ENCODE data around the gene MS4A5.

Gene MS4A5

DNA sequence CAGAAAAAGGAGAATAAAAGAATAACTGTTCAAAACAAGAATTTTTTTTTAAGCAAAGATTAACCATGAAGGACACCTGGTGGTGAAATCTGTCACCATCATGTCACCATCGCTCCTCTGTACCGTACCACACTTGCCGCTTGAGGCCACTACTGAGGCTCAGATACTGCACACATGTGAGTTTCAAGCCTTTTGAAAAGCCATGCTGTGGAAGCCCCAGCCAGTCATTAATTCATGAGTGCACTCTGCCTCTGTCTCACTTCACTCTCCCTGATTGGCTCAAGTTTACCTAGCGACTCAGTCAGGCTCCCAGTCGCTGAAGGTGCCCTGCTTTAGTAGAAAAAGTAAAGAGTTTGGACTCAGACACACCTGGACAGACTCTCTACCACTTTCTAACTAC is 56.6 kb downstream of the MS4A5 start:
- peak; percentile 1 for DNase-seq

GRCh38 chr11:60492488-60493009 is 63.2 kb downstream of the MS4A5 start, which contains the start of gene MS4A12:
TSS of gene MS4A12 (plus strand) at chr11:60492778. CDS start at chr11:60497319, 4,541 bp downstream.
- no peak for DNase-seq

GRCh38 chr11:60493454-60493853 is 64.1 kb downstream of the MS4A5 start:
- DNase-seq: no peak
